HG03025 (cell line): ENCODE data around the gene SPINT1.
"Not testable (repeated sequence)": the region's sequence is repeated elsewhere in the genome, so short reads cannot be mapped to it uniquely, and the experiment has no call there.

Experiments
- ATAC-seq: cut with Tn5 transposase; IDR thresholded peaks from one replicate; pipeline ENCODE4 v1.9.1; 2021; ENCODE audit warnings: mild to moderate bottlenecking, moderate library complexity; ENCODE audit not compliant: unreplicated experiment, low FRiP score

The SPINT1 gene

DNA sequence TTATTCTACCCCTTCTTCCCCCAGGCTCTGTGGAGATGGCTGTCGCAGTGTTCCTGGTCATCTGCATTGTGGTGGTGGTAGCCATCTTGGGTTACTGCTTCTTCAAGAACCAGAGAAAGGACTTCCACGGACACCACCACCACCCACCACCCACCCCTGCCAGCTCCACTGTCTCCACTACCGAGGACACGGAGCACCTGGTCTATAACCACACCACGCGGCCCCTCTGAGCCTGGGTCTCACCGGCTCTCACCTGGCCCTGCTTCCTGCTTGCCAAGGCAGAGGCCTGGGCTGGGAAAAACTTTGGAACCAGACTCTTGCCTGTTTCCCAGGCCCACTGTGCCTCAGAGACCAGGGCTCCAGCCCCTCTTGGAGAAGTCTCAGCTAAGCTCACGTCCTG is 12.9 kb downstream of the SPINT1 start:
- no peak for ATAC-seq

DNA sequence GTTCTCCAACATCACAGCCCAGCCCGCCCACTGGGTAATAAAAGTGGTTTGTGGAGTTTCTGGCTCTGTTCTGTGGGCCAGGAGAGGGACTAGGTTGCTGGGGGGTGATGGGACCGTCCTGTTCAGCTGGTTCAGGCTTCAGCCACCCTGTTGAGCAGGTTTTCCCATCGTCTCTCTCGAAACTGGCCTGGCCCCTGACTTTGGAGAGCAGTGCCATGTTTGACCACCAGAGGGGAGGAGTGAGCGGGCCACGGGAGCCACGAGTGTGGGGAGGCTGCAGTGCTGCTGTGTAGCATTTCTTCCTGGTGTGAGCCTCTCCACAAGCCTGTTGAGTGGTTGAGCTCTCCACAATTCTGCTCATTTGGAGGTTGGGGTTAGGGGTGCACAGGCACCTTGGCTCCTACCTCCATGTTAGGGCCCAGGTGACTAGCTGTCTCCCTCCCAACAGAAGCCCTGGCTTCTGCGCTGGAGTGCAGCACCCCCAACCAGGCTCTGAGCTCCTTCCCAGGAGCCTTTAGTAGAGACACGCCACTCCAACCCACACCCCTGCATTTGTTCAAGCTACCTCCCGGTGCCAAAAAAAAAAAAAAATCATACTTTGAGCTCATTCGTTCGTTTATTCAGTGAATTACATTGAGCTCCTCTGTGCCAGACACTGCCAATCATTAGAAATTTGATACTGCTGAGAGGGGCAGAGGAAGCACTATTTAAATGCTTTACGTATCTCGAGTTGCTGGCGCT is 13.9 kb downstream of the SPINT1 start:
- no peak for ATAC-seq

DNA sequence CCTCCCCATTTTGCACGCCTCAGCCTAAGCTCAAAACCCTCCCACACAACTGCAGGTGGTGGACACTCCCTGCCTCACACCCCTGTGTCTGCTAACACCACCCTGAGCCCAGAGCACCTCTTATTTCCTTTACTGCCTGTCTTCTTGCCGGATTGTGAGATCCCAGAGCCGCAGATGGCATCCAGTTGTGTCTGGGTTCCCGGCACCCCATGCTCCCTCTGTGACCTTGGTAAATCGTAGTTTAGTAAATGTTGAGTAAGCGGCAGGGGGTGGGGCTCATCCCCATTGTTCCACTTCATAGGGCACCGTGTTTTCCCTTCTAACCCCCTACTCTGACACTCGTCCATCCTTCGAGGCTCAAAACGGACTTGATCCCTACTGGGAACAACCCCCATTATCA is 14.9 kb downstream of the SPINT1 start:
- no peak for ATAC-seq

DNA sequence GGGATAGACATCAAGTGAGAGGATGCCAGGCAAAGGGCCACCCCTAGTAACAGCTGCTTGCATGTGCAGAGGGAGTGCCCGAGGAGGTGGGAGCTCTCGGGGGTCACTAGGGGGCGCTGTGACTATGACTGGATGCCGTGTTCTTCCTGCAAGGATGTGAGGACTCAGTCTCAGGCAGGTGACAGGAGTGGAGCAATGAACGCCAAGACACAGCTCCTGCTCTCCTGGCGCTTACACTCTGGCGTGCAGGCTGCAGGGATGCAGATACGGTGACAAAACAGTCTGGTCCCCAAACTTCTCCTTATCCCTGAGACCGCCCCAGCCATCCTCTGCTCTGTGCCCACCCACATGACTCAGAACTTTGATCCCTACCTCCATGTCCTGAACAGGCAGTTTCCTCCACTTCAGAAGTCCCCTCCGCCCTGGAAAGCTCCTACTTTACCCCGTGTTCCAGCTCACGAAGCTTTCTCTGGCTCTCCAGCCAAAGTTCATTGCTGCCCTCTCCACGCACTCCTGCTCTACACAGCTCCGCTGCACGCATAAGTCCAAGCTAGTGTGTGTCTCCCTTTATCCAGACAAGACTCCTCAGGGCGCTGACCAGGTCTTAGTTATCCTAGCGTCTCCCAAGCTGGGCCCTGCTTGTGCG is 15.5 kb downstream of the SPINT1 start:
- ATAC-seq, result no peak

DNA sequence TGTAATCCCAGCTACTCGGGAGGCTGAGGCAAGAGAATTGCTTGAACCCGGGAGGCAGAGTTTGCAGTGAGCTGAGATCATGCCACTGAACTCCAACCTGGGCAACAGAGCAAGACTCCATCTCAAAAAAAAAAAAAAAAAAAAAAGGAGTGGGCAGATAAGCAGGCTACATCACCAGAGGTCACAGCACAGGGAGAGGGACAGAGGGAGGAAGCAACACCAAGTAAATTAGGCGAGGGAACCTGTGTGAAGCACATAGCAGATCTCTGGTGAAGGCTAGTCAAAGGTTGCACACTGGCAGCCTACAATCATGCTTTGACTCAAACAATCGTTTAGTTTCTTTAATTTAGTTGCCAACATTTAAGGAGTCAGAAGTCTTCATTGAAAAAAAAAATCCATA is 17.3 kb downstream of the SPINT1 start:
- not testable (repeated sequence) for ATAC-seq

DNA sequence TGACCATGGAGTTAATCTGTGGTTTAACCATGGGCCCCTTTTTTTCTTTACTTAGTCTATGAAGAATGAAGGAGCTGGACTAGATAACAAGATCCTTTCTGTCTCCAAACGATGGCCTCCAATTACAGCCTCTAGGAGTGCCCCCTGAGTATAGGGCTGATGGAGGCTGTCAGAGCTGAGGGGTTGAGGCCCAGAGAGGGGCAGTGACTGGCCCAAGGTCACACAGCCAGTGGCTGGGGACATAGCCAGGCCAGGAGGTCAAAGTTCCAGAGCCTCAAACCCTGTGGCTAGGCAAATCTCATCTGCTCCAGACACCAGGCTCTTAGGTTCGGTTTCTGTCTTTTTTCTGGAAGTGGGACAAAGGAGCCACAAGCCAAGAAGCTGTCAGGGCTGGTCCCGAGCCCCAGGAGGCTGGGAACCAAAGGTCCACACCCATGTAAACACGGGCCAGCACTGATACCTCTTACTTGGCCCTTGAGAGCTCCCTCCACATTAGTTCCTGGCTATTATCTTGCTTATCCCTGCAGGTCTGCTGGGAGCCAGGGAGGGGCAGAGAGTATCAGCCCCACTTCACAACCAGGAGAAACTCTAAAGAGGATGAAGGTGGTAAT is 19.9 kb downstream of the SPINT1 start:
- ATAC-seq, result no peak

DNA sequence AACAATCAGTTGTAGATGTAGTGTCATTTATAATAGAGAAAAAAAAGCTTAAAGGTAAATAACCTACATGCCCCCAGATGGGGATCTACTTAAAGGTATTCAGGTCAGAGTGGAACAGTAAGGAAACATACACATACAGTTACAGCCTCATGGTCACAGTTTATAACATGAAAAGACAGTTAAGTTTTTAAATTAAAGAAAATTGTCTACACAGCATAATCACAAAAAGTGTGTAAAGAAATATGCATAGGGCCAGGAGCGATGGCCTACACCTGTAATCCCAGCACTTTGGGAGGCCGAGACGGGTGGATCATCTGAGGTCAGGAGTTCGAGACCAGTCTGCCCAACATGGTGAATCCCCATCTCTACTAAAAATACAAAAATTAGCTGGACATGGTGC is 23.4 kb downstream of the SPINT1 start:
- no peak for ATAC-seq

DNA sequence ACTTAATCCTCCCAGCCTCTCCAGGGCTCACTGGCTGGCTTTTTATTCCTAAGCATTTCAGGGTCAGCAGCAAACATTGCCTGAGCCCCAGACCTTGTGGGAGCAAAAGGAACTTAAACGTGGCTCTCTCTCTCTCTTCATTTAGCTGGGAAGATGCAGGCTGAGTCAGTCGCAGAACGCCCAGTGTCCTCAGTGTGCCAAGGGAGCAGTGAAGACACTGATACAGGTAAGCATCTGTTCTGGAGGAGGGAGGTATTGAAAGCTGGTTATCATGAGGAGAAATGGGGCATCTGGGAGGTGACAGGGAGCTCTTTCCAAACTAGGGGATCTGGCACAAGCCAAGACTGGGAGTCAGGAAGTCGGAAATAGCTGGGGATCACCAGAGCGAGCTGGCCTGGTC is 25.8 kb downstream of the SPINT1 start:
- no peak for ATAC-seq

DNA sequence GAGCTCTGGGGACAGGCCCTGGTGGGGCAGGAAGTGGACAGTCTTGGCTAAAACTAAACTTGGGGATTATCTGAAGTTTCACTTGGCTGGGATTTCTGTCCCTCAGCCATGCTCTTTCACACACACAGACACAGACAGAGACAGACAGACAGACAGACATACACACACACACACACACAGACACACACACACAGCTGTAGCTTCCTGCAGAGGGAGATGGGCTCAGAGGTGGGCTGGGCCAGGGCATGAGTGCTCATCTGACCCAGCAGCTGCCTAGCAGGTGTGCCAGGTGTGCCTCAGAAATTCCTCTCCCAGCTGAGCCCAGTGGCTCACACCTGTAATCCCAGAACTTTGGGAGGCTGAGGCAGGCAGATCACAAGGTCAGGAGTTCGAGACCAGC is 26.9 kb downstream of the SPINT1 start:
- ATAC-seq, result no peak

DNA sequence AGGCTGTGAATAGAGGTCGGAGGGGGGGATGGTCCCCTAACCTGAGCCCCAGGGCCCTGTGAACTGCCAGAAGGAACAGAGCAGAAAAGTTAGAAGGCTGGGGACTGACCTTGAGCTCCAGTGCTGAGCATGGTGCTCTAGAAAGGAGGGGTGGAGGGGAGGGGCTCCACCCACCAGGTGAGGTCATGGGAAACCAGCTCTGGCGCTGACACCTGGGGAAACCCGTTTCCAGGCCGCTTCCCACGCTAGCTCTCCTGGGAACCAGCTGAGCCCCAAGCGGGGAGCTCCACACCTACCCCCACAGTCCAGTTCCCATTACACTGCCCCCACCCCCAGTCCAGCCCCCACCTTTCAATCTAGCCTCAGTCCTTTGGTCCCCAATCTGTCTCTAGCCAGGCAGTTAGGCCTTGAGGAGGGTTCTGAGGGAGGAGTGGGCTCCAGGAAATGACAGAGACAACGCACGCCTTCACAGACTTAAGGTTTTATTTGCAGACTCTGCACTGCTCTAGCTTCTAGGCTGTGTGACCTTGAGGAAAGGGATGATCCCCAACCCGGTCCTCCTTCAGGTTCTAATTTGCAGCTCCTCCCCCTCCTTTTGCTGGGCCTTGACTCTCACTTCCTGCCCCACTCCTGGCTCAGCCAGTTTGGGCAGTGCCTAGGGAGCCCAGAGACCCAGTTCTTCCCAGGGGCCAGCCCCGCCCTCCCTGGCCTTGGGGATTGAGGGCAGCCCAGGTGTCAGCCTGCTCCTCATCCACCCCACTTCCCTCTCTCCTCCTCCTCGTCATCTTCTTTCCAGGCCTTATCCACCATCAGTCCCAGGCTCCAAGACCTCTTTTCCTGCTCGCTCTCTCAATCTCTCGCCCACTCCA is 28.1 kb downstream of the SPINT1 start:
- no peak for ATAC-seq

DNA sequence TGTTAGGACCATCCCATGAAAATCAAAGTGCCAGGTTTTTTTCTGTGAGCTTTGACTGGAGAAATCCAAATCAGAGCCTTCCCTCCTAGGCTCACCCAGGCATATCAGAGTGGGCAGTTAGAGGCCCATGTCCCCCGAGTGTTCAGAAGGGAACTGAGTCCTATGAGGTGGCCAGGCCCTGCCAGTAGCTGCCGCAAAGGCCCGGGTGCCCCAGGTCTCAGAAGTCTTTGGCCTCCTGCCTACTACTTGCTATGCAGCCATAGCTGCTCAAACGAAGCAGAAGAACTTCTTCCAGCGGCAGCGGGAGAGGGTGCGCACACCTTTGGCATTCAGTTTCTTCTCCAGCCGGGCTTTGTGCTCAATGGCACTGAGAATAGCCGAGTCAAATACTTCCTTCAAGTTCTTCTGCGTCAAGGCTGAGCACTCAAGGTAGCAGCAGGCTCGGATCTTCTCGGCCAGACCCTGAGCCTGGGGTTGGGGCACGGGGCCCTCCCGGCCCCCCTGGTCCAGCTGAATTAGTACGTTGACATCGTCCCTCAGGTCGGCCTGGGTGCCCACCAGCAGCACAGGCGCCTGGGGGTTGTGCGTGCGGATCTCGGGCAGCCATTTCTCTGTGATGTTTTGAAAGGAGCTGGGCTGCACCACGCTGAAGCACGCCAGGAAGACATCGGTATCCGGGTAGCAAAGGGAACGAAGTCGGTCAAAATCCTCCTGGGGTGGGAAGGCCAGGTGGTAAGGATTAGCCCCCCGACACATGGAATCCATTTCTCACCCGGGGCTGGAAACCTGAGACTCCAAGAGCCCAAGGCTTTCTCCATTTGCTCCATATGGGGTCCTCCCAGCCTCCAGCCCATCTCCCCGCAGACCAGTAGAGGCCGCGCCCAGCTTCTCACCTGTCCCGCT is 29.2 kb downstream of the SPINT1 start:
- no peak for ATAC-seq

DNA sequence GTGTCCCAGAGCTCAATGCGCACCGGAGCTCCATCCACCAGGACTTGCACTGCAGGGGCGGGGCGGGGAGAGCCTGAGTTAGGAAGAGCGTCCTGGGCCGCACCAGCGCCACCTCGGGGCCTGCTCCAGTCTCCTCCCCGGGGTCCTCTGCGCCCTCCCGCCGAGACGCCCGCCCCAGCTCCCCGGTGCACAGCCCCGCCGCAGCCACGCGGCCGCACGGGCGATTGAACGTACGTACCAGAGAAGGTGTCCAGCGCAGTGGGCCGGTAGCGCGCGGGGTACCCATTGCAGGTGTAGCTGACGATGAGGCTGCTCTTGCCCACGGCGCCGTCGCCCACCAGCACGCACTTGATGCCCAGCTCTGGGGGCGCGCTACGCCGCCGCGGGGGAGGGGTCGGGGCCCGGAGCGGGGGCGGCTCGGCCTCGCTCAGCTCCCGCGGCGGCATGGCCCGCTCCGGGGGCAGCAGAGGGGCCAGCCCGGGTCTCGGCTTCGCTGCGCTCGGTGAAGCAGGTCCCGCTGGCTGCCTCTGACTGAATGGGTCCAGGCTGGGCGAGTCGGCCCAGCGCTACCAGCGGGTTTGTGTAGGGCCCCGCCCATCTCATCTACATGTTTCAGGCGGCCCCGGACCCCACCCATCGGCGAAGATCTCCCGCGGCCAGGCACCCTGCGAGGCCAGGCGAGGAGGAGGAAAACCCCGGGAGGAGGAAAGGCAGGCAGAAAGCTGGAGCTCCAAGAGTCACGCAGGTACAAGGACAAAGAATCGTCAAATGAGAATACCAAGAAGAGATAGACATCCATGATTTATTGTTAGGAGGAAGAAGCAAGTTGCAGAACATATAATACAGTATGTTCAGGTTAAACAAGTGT is 30.1 kb downstream of the SPINT1 start, which contains the start of gene RHOV:
Gene RHOV, minus strand, starts transcription at position 541 of the 868 bp plus-strand sequence. Its CDS starts 95 bp downstream, at position 446.
- peak; percentile 54 for ATAC-seq

DNA sequence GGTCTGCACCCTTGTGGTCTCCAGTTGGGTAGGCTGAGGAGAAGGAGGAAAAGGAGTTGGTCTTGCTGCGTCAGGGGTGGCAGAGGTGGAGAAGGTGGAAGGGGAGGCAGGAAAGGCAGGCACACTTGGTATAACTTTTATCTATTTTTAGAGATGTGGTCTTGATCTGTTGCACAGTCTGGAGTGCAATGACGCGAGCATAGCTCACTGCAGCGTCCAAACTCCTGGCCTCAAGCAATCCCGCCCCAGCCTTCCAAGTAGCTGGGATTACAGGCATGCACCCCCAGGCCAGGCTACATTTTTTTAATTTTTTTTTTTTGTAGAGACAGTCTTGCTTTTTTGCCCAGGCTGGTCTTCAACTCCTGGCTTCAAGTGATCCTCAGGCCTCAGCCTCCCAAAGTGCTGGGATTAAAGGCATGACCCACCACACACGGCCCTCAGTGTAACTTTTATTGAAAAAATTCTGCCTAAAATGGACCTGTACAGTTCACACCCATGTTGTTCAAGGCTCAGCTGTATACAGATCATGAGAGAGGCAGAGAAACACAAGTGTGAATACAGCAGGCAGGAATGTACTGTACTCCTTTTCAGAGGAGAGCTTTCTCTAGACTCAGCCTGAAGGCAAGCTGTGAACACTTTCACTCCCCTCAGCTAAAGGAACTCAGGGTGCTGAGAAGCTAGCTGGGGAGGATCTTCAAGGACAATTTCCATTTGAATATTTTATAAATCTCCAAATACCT is 32.3 kb downstream of the SPINT1 start:
- ATAC-seq, result no peak

DNA sequence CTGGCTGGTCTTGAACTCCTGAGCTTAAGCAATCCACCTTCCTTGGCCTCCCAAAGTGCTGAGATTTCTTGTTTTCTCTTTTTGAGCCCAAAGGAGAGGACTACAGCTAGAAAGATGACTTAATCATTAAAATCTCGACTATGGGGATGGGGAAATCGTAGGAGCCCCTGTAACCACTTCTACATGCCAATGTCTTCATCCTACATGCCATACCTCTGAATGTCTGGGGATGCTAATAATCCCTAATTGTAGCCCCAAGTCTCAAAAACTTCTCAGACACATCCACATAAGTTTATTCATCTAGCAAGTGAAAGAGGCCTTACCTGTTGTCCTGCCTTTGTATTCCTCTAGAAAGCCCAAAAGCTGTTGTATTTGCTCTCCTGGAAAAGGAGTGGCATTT is 33.8 kb downstream of the SPINT1 start:
- no peak for ATAC-seq

DNA sequence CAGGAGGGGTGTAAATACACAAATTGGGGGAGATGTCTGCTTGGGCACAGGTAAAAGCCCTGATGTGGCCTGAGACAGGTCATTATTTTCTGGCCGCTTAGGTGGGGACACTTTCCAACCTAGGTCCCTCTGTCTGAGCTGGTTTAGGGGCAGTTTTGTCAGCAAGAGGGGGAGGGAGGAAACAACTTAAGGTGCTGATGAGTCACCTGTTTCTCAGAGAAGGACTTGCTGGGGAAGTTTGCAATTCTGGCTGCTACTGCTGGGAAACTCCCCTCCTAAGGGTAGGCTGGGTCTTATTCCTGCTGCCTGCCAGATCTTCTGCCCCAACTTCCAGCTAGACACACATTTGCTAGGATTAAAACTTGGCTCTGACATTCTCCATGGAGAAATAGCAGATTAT is 34.9 kb downstream of the SPINT1 start:
- ATAC-seq, result no peak

DNA sequence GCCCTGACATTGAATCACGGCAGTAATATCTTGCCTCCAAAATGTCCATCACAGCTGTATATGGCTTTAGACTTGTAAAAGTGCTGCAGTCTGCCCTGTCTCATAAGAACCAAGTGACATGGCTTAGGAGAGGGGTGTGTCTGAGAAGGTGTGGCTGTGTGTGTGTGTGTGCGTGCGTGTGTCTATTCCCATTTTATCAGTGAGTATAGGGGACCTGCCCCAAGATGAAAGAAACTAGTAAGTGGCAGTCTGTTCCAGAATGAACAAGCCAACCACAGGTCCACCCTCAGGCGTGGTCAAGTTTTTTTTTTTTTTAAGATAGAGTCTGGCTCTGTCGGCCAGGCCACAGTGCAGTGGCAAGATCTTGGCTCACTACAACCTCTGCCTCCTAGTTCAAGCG is 35.8 kb downstream of the SPINT1 start:
- no peak for ATAC-seq

DNA sequence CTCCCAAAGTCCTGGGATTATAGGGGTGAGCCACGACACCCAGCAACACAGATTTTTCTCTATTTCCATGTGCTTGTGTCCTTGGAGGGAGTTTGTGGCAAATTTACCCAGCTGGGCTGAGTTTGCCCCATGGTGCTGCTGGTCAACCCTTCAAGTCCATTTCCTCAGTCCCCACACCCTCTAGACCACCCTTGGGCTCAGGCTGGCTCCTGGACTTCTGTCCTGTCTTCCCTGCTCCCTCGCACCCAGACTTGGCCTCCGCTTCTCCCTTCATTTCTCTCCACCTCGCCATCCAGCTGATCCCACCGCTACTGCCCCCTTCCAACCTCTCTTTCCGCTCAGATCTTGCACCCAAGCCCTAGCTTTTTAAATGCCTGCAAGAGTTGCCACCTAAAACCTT is 37.5 kb downstream of the SPINT1 start:
- no peak for ATAC-seq

DNA sequence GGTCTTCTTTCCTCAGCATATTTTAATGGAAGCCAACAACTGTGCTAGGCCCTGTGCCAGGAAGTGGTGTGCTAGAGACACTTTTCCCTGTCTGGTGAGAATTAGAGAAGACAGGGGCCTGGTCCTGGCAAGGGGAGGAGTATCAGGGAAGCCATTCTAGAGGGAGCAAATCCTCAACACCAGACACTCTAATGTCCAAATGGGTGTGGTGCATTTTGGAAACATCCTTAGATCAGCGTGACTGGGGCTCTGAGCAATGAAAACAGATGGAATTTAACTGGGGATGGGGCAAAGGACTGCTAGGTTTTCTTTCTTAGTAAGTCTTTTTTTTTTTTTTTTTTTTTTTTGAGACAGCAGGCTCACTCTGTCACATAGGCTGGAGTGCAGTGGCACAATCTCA is 42.7 kb downstream of the SPINT1 start:
- ATAC-seq, result no peak
